Measurements from ENCODE around the gene FALEC. TPM values are rescaled to one million over a fixed set of nuclear protein-coding genes. Genes with fewer than 3 reads are reported as not detected.

Gene FALEC
- total and polyA plus RNA-seq, 9 of the 15 experiments (the other 6 are each of a cell fraction or from before 2014, with no cell fraction given): 0.15 to 1.8 (median 0.53) TPM; not detected in 5

DNA sequence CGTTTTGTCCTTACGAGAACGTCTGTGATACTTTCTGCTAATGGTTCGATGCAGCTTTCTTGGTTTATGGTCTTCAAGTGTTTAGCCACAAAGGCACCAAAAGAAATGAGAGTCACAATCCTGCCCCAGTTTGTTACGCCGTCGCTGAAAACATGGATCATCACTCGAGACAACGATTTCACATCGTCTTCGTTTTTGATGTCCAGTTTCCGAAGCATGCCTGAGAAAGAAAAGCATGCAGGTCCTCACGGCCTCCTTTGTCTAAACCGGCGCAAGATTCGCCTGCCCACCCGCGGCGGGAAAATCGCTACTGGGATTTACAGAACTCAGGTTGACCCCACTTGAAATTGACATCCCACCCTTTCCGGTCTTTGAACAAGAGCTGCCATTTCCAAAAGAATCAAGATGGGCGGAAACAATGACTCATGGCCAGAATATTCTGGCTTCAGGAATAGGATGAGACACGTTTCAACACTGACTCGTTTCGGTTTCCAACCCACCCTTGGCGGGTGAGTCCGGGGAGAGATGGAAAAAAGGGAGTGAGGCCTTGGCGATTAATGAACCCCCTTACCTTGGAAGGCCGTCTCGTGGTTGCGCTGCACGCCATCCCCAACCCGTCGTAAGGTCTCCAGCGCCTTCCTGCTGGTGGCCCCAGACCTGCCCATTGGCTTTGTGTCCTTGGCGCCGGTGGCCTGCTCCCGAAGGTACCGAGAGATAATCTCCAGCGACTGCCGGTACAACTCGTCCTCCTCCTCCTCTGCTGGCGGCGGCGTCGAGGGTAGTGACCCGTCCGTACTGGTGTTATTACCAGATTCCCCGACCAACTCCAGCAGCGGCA lies 62.9 kb downstream of the FALEC start (continued):
- TF ChIP-seq, protein P1, sequence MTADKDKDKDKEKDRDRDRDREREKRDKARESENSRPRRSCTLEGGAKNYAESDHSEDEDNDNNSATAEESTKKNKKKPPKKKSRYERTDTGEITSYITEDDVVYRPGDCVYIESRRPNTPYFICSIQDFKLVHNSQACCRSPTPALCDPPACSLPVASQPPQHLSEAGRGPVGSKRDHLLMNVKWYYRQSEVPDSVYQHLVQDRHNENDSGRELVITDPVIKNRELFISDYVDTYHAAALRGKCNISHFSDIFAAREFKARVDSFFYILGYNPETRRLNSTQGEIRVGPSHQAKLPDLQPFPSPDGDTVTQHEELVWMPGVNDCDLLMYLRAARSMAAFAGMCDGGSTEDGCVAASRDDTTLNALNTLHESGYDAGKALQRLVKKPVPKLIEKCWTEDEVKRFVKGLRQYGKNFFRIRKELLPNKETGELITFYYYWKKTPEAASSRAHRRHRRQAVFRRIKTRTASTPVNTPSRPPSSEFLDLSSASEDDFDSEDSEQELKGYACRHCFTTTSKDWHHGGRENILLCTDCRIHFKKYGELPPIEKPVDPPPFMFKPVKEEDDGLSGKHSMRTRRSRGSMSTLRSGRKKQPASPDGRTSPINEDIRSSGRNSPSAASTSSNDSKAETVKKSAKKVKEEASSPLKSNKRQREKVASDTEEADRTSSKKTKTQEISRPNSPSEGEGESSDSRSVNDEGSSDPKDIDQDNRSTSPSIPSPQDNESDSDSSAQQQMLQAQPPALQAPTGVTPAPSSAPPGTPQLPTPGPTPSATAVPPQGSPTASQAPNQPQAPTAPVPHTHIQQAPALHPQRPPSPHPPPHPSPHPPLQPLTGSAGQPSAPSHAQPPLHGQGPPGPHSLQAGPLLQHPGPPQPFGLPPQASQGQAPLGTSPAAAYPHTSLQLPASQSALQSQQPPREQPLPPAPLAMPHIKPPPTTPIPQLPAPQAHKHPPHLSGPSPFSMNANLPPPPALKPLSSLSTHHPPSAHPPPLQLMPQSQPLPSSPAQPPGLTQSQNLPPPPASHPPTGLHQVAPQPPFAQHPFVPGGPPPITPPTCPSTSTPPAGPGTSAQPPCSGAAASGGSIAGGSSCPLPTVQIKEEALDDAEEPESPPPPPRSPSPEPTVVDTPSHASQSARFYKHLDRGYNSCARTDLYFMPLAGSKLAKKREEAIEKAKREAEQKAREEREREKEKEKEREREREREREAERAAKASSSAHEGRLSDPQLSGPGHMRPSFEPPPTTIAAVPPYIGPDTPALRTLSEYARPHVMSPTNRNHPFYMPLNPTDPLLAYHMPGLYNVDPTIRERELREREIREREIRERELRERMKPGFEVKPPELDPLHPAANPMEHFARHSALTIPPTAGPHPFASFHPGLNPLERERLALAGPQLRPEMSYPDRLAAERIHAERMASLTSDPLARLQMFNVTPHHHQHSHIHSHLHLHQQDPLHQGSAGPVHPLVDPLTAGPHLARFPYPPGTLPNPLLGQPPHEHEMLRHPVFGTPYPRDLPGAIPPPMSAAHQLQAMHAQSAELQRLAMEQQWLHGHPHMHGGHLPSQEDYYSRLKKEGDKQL (CRISPR knock-in tag; IDR thresholded peaks at IDR 0.05; ENCODE audit: borderline replicate concordance): no peak
- TF ChIP-seq, protein P2, sequence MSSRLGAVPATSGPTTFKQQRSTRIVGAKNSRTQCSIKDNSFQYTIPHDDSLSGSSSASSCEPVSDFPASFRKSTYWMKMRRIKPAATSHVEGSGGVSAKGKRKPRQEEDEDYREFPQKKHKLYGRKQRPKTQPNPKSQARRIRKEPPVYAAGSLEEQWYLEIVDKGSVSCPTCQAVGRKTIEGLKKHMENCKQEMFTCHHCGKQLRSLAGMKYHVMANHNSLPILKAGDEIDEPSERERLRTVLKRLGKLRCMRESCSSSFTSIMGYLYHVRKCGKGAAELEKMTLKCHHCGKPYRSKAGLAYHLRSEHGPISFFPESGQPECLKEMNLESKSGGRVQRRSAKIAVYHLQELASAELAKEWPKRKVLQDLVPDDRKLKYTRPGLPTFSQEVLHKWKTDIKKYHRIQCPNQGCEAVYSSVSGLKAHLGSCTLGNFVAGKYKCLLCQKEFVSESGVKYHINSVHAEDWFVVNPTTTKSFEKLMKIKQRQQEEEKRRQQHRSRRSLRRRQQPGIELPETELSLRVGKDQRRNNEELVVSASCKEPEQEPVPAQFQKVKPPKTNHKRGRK (tag; IDR thresholded peaks at IDR 0.05): no peak
- TF ChIP-seq ZFPM2 (CRISPR knock-in tag; IDR thresholded peaks at IDR 0.05) (no peak), SETDB1 (IDR thresholded peaks at IDR 0.05; ENCODE audit: low read length) (no peak), ZSCAN29 (IDR thresholded peaks at IDR 0.05) (0 out of 2 replicates have a peak, but pooled peaks have one; percentile 39), ZBTB7A (IDR thresholded peaks at IDR 0.05; ENCODE audit: borderline replicate concordance, control insufficient read depth, low read depth, low read length) (no peak), ESRRA (IDR thresholded peaks at IDR 0.05; ENCODE audit: borderline replicate concordance, low read depth) (no peak), SRSF3 (IDR thresholded peaks at IDR 0.05; ENCODE audit: insufficient read depth, low read length) (no peak), TAF7 (tag; IDR thresholded peaks at IDR 0.05) (peak; percentile 42; the same call in 1 of the 2 replicates), MXI1 (IDR thresholded peaks at IDR 0.05; ENCODE audit: low read depth, low read length) (no peak), STAT5A (IDR thresholded peaks at IDR 0.05; ENCODE audit: borderline replicate concordance, low read length) (0 out of 2 replicates have a peak, but pooled peaks have one; percentile 5), ILF3 (IDR thresholded peaks at IDR 0.05; ENCODE audit: borderline replicate concordance) (no peak), ZNF12 (CRISPR knock-in tag; IDR thresholded peaks at IDR 0.05) (peak; percentile 22; the same call in 1 of the 2 replicates), PTTG1 (tag; IDR thresholded peaks at IDR 0.05; ENCODE audit: low read depth) (no peak)
- TF ChIP-seq, protein P3, sequence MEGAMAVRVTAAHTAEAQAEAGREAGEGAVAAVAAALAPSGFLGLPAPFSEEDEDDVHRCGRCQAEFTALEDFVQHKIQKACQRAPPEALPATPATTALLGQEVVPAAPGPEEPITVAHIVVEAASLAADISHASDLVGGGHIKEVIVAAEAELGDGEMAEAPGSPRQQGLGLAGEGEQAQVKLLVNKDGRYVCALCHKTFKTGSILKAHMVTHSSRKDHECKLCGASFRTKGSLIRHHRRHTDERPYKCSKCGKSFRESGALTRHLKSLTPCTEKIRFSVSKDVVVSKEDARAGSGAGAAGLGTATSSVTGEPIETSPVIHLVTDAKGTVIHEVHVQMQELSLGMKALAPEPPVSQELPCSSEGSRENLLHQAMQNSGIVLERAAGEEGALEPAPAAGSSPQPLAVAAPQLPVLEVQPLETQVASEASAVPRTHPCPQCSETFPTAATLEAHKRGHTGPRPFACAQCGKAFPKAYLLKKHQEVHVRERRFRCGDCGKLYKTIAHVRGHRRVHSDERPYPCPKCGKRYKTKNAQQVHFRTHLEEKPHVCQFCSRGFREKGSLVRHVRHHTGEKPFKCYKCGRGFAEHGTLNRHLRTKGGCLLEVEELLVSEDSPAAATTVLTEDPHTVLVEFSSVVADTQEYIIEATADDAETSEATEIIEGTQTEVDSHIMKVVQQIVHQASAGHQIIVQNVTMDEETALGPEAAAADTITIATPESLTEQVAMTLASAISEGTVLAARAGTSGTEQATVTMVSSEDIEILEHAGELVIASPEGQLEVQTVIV (CRISPR knock-in tag; IDR thresholded peaks at IDR 0.05; ENCODE audit: borderline replicate concordance): no peak
- TF ChIP-seq, protein P4, sequence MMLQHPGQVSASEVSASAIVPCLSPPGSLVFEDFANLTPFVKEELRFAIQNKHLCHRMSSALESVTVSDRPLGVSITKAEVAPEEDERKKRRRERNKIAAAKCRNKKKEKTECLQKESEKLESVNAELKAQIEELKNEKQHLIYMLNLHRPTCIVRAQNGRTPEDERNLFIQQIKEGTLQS (IDR thresholded peaks at IDR 0.05): peak; percentile 75
- TF ChIP-seq, protein P4 (CRISPR knock-in tag; conservative IDR thresholded peaks at IDR 0.05): peak; percentile 71; the same call in 1 of the 2 replicates

Measured in K562 (cell line).